SKM-1 treated with dmso at 0.1 percent for 144 hours (cell line): ENCODE results near the gene DSG4.

Experiments
- DNase-seq: peaks from one replicate; lab custom pipeline; 2025; ENCODE audit not compliant: unreplicated experiment; lab: John Stamatoyannopoulos, UW

DSG4 gene

DNA sequence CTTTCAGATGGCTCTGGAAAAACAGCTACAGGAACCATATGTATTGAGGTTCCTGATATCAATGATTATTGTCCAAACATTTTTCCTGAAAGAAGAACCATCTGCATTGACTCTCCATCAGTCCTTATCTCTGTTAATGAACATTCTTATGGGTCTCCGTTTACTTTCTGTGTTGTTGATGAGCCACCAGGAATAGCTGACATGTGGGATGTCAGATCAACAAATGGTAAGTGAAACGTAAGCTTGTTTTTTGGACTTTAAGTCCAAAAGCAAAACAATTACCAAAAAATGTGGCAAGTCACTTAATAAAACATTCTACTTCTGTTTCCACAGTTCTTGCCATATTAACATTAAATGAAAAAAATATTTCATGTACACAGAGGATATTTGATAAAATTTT is 26.8 kb downstream of the DSG4 start:
- DNase-seq: no peak

DNA sequence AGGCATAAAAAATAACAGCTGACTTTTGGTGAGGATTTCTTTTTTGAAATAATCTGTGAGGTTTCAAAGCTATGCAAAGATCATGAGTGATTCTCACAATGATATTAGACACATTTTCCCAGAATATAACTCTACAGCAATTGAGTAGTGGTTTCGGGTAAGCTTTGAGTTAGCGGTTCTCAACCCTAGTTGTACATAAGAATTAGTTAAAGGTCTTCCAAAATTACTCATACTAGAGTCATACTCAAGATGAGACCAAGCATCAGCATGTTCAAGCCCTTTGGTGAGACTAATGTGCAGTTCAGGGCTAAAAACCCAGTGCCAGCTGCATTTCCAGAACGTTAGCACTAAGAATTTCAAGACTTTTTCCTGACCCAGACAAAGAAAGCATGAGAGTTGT is 31.1 kb downstream of the DSG4 start:
- no peak for DNase-seq

DNA sequence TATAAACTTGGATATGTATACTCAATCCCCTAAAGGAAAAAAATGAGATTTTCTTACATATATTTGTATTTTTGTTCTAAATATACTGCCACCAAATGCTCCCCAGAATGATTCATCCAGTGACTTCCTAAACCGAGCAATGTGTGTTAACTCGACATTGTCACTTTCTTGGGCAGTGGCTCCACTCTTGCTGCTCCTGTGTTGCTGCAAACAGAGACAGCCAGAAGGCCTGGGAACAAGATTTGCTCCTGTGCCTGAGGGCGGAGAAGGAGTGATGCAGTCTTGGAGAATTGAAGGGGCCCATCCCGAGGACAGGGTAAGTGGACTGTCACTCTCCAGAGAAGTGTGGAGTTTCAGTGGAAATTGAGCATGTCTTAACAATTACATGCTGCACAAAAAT is 32.7 kb downstream of the DSG4 start:
- no peak for DNase-seq

DNA sequence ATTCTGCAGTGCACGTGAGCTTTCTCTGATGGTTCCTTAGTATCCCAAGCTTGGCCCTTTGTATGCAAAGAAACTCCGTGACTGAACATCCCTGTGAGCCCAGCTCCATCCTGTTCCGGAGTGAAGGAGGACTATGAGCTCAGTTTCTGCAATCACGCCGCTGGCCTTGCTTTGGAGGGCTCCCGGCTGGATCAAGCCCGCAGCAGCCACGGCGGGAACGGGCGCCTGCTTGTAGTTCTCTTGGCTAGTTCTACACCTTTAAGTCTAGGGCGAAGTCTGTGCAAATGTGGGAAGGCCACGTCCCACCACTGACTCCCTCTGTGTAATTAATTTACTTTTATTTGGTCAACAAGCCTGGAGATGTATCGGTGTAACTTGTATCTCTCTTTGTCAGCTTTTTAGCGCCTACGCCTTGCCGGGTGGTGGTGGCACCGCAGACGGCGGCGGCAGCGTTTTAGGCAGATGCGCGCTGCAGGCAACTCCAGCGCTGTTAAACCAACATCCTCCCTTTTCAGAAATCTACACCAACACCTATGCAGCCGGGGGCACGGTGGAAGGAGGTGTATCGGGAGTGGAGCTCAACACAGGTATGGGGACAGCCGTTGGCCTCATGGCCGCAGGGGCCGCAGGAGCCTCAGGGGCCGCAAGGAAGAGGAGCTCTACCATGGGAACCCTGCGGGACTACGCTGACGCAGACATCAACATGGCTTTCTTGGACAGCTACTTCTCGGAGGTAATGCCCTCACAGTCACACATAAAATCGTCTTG is 34.3 kb downstream of the DSG4 start:
- no peak for DNase-seq

DNA sequence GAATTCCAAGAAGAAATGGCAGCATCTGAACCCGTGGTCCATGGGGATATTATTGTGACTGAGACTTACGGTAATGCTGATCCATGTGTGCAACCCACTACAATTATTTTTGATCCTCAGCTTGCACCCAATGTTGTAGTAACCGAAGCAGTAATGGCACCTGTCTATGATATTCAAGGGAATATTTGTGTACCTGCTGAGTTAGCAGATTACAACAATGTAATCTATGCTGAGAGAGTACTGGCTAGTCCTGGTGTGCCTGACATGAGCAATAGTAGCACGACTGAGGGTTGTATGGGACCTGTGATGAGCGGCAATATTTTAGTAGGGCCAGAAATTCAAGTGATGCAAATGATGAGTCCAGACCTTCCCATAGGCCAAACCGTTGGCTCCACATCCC is 36.6 kb downstream of the DSG4 start:
- DNase-seq: no peak

DNA sequence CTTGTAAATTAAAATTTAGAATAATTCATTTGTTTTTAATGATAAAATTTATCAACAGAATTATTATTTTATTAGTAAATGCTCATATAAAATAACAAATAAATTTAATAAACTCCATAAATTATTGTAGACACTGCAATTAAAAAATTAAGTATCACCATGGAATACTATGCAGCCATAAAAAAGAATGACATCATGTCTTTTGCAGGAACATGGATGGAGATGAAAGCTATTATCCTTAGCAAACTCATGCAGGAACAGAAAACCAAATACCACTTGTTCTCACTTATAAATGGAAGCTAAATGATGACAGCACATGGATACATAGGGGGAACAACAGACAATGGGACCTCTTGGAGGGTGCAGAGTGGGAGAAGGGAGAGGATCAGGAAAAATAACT is 41.3 kb downstream of the DSG4 start:
- no peak for DNase-seq

DNA sequence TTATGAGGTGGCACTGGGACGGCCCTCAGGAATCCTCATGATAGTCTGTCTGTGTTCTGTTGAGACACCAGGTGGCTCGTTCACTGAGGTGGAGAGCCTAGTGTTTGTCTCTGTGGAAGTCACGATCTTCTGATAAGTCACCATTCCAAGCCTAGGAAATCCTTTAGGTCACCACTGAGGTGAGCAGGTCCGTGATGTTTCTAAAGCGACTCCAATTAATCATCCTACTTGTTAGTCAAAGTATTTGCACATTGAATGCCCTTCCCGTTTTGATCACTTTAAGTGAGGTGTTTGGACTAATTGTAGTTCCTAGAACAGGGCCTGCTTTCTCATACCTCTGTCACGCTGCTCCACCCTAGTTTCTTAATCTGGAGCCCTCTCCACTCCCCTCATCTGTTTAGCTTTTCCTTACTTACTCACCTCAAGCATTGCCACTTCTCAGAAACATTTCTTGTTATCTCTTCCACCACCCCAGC is 42.9 kb downstream of the DSG4 start:
- DNase-seq: no peak

DNA sequence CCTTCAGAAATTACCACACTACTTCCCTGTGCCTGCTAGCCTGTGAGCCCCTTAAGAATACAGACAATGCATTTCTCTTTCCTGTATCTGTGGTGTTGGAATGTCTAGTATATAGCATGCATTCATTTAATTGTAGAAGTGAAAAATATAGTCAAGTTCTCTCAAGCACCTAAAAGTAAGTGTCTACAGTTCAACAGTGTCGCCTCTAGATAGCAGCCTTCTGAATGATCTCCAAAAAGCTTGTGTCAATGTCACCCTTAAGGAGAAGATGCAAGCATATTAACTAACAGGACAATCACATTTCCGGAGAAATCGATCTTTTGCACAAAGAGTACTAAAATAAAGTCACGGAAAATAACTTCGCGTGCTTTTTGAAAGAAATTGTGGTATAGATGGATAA is 43.5 kb downstream of the DSG4 start:
- DNase-seq: no peak

DNA sequence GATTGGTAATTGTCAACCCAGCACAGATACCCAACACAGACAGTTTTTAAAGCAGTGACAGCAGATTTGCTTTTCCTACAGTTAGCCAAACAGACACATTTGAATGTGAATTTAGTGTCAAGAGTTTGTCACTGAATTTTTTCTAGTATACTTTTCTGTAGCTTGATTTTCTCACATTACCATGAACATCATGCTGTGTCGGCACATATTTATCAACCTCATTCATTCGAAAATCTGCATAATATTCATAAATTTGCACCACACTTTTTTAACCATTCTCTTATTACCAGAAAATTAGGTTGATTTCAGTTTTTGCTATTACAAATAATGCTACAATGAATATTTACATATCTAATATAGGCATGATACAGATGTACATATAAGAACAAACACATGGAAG is 43.9 kb downstream of the DSG4 start:
- no peak for DNase-seq

DNA sequence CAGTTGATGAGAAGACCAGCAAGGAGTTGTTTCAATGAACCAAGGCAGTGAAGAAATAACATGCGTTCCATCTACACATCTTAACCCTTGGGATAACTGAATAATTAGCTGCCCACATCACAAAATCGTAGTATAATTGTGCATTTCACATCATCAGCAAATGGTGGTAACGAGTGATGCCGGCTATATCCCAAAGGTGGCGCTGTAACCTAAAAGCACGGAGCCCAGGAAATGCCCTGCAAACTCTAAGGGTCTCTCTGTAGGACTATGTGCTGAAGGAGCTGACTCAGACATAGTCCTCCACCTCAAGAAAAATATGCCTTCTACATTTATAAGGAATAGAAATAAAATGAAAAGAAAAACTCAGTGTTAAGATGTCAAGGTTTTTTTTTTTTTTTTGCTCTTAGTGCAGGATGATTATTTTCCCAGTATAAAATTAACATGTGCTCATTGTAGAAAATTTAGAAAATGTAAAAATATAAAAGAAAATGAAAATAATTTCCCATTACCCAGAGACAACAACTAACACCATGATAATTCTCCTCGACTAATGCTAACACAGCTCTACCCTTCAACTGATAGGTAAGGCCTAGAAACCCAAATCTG is 47.9 kb downstream of the DSG4 start:
- DNase-seq: peak; percentile 36

DNA sequence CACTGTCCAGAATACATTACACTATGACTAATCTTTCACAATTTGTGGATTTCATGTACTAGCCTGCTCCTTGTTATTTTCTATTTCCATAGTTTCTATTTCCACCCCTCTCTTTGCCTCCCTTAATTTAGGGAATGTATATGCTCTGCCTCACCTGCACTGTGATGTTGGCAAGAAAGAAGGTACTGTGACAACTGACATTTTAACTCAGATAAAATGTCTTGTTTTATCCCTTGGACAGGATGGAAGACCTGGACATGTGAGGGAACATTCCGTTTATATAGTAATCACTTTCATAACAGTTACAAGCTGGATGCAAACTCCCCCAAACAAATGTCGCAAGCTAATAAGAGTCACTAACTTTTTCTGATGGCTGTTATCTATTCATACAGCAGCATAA is 49.4 kb downstream of the DSG4 start:
- DNase-seq: no peak

DNA sequence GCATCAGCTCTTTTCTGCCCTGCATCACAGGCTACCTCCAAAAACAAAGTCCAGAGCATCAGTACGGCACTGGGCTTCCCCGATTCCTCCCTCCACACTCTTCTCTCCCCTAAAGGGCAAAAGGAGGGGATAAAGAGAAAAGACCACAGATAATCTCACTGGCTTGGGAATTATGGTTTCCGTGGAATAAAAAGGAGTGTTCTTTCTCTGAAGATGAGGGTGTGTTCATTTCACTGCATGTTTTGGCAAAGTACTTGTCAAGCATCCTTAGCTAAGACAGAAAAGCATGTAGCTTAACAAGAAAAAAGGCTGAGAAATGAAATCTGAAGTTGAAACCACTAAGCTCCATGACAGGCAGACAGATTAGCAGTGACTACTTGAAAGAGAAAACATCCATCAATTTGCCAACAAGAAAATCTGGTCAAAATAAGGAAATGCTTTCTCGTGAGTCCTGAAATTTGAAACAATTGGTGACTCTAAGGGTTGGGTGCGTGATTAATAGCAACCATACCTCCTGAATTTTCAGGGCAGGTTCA is 50.4 kb downstream of the DSG4 start:
- DNase-seq: no peak

DNA sequence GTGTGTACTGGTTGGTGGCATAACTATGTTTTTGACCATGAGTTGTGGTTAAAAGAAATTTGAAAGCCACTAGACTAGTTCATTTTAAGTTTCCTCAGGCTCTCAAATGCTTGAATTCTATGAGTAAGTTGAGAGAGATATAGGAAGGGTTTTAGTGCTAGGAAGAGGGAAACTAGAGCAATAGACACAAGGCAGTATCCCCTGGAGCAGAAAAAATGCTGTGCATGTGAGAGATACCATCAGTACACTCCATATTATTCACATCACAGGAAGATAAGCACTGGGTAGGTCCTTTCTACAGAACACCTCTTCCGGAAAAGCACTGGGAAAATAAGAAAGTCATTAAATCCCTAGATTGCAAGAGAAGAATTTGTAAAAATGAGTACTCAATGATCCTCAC is 51.6 kb downstream of the DSG4 start:
- no peak for DNase-seq

DNA sequence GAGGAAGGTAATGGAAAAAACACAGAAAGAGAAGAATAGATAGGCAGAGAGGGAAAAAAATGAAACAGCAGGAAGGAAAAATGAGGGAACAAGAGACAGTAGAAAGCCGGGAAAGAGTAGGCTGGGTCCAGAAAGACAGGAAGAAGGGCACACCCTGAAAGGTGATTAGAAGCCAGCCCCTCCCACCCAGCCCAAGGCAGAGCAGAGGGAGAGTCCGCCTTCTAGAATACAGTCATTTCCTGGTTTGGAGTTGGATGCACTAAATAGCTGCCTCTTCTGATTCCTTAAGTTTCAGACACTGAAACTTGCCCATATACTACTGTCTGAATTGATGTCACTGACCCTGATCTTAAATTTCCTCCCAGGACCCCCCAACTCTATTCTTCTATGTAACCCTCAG is 53.0 kb downstream of the DSG4 start:
- DNase-seq: no peak

DNA sequence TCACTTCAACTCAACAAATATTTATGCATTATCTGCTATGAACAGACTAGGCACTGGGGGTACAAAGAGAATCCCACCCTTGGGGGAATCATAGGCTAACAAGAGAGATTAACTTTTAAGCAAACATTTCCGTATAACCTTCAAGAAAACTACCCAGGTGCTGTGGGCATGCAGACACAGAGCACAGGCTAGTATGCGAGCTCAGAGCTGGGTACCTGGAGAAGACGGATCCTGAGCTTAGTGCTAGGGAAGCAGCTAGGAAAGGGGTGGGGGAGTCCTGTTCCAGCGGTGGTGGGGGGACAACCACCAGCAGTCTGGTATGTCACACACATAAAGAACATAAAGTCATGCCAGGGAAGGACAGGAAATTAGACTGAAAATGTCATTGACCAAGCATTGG is 53.5 kb downstream of the DSG4 start:
- no peak for DNase-seq

DNA sequence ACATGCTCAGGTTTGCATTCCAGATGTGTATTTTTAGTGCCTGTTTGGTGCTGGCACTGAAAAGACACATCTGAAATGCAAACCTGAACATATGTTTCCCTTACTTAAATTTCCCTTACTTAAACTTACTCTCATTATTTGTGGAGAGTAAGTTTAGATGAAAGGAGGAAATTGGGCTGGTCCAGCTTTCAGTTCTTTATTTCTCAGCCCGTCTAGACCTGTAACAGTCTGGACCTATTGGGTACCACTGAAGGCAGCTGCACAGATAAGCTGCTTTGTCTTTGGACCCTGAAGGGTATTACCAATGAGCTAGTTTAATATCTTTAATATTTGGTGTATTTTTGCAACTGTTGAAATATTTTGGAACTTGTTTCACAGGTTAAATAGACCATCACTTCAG is 54.0 kb downstream of the DSG4 start:
- no peak for DNase-seq

DNA sequence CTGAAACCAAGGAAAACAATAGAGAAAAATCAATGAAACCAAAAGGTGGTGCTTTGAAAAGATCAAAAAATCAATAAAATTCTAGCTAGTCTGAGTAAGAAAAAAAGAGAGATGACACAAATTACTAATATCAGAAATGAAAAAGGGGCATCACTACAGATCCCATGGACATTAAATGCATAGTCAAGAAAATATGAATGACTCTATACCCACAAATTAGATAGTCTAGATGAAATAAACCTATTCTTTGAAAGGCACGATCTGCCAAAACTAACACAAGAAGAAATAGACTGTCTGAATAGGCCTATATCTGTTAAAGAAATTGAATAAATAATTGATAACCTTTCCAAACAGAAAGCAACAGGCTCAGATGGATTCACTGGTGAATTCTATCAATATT is 55.7 kb downstream of the DSG4 start:
- DNase-seq: no peak

DNA sequence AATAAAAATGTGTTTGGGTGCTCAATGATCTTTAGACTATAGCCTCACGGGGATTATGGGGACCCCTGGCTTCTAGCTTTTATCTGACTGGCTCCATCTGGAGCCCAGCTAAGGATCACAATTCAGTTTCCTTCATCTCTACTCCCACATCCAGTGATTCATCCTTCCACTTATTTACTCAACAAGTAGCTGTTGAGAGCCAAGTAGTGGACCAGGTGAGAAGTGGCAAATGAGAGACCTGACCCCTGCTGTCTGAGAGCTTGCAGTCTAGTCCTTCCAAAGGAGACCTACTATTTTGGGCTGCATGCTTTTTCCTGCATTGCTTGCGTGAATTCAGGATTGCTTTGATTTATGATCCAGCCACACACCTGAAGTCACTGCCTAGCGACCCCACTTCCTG is 60.2 kb downstream of the DSG4 start:
- DNase-seq: no peak

DNA sequence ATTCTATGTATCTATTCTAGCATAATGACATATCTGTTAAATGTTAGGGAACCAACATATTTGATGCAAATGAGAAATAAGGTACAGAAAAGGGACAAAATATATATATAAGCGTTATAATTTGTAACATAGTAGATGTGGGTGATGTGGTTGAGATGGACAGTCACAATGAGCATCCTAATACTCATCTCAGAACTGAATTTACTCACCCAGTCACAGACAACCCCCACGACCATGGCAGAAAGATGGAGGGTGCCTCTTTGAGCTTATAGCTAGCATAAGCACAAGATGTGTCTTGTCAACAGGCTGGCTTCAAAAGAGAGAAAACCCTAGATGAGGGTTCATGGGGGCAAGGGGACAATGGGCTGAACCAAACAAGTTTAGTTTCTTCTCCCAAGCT is 61.8 kb downstream of the DSG4 start:
- DNase-seq: no peak

DNA sequence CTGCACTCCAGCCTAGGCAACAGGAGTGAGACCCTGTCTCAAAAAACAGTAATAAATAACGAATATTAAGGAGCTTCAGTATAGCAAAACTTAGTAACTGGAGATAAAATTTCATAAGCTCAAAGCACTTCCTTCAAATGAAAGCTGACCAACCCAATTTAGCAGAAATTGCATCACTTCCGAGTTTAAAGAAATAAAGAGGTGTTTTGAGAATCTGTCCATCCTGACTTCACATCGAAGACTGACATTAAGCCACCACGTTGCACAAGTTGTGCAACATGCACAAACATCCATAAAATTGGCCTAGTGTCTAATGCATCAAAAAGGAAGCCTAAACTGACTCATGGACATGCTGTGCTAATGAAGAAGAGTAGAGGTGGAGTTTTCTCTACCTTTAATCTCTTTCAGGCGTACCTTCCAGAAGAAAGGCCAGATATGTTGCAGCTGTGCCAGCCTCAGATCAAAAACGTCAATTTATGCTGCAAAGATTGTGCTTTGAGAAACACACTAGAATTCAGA is 63.3 kb downstream of the DSG4 start:
- DNase-seq: peak; percentile 32

DNA sequence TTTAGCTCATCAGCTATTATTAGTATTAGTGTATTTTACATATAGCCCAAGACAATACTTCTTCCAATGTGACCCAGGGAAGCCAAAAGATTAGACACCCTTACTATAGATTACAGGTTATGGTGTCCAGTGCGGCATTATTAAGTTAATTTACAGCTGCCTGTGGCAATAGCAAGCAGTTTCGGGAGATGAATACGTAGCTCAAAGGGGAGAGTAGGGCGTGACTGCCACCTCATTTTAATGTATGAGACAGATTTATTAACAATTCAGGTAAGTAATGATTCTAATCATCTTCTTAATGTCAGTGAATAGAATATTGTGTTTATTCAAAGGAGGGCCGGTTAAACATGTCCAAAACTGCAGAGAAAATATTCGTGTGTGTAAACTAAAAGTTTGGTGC is 64.2 kb downstream of the DSG4 start:
- DNase-seq: no peak

DNA sequence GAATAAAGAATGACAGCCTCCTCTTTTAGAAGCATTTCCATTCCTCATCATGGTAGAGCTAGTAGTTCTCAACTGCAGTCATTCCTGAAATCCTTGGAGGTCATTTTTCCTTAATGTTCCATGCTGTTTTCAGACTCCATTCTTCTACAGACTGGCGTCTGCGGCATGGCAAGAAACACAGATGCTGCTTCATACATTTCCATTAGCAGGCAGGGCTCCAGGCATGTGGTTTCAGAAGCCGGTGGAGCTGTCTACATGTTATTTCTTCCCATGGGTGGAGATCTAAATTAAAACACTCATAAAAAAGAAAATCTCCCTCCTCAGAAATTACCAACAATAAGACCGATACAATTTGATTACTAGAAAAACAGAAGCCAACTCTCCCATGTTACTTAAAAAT is 64.9 kb downstream of the DSG4 start:
- DNase-seq: no peak
